ENCODE measurements around the gene PDGFB. TPM values are rescaled to one million over a fixed set of nuclear protein-coding genes. Genes with fewer than 3 reads are reported as not detected.

PDGFB gene
- total RNA-seq = 10 to 100 TPM; 11.6 to 33.1 (median 14.6) TPM

GRCh38 chr22:39244496-39245129 is at the start of gene PDGFB:
TSS of gene PDGFB (minus strand) at chr22:39244982. CDS start at chr22:39243963, 1,019 bp downstream.
- ATAC-seq (ENCODE audit: low FRiP score) (no peak), DNase-seq (ENCODE audit: low spot score) (no peak)
- no peak for TF ChIP-seq CTCF (IDR thresholded peaks at IDR 0.05)

- ATAC-seq (ENCODE audit: low FRiP score) (no peak), DNase-seq (ENCODE audit: low spot score) (no peak)
- TF ChIP-seq CTCF (IDR thresholded peaks at IDR 0.05) = no peak
These were observed 49.1 kb upstream of the PDGFB start for GRCh38 chr22:39293766-39294368.

- DNase-seq (ENCODE audit: low spot score) (peak; percentile 75), ATAC-seq (ENCODE audit: low FRiP score) (peak; percentile 91)
- no peak for TF ChIP-seq CTCF (IDR thresholded peaks at IDR 0.05)
These were observed 47.8 kb upstream of the PDGFB start for GRCh38 chr22:39292561-39293074.

- no peak for TF ChIP-seq CTCF (IDR thresholded peaks at IDR 0.05)
- no peak for DNase-seq (ENCODE audit: low spot score)
- peak; percentile 3 for ATAC-seq (ENCODE audit: low FRiP score)
These were observed 47.3 kb upstream of the PDGFB start for GRCh38 chr22:39292031-39292462.

GRCh38 chr22:39291523-39291922 is 46.7 kb upstream of the PDGFB start:
- TF ChIP-seq CTCF (IDR thresholded peaks at IDR 0.05) = no peak
- ATAC-seq (ENCODE audit: low FRiP score) (no peak), DNase-seq (ENCODE audit: low spot score) (no peak)

- DNase-seq (ENCODE audit: low spot score) (peak; percentile 47), ATAC-seq (ENCODE audit: low FRiP score) (peak; percentile 70)
- no peak for TF ChIP-seq CTCF (IDR thresholded peaks at IDR 0.05)
These were observed 46.0 kb upstream of the PDGFB start for GRCh38 chr22:39290724-39291161.
